WTC11 (cell line): ENCODE data around the gene AMELX. TPM values are rescaled to one million over a fixed set of nuclear protein-coding genes. Genes with fewer than 3 reads are reported as not detected.

Experiments used
- ATAC-seq: fragments of 200-7000 bp; cut with Tn5 transposase; 2 replicates; pipeline ENCODE4 v1.10.0; 2021; ENCODE audit warnings: mild to moderate bottlenecking, moderate library complexity
- CTCF ChIA-PET: fragments of 300-600 bp; sonication (Branson Sonifier 250); formaldehyde crosslinking; loops from one replicate; lab custom pipeline; 2021; ENCODE audit warnings: antibody characterized with exemption; lab: Charles Lee
- POLR2A ChIA-PET: fragments of 350-600 bp; sonication (Branson Sonifier 250); formaldehyde crosslinking; loops from one replicate; lab custom pipeline; 2021; ENCODE audit warnings: antibody characterized with exemption; lab: Charles Lee
- DNase-seq: peaks from one replicate; pipeline ENCODE4 v3.0.0; 2021; ENCODE audit warnings: low spot score
- H3K27ac Mint-ChIP-seq: 2 replicates; pipeline ENCODE4 v1.8.0; 2021; ENCODE audit warnings: mixed read lengths
- H3K27me3 Mint-ChIP-seq: 2 replicates; pipeline ENCODE4 v1.8.0; 2021; ENCODE audit warnings: low read depth, mild to moderate bottlenecking, moderate library complexity, mixed read lengths
- H3K36me3 Mint-ChIP-seq: 2 replicates; pipeline ENCODE4 v1.8.0; 2021; ENCODE audit warnings: mixed read lengths
- H3K4me1 Mint-ChIP-seq: 2 replicates; pipeline ENCODE4 v1.8.0; 2022; ENCODE audit warnings: mixed read lengths
- H3K4me3 Mint-ChIP-seq: 2 replicates; pipeline ENCODE4 v1.8.0; 2021; ENCODE audit warnings: mild to moderate bottlenecking, moderate library complexity, mixed read lengths
- H3K9me3 Mint-ChIP-seq: 2 replicates; pipeline ENCODE4 v1.8.0; 2021; ENCODE audit warnings: mixed read lengths
- FOXJ3 ChIP-seq: sonication (generic); formaldehyde crosslinking; IDR thresholded peaks from 2 replicates; pipeline ENCODE4 v1.9.0; 2021; ENCODE audit warnings: missing genetic modification reagents, mild to moderate bottlenecking, borderline replicate concordance
- FOXK1 ChIP-seq: sonication (generic); formaldehyde crosslinking; IDR thresholded peaks from 2 replicates; pipeline ENCODE4 v1.8.0; 2022; ENCODE audit warnings: mild to moderate bottlenecking, moderate library complexity, missing genetic modification reagents
- KAT7 ChIP-seq: sonication (generic); formaldehyde crosslinking; IDR thresholded peaks from 2 replicates; pipeline ENCODE4 v1.8.1; 2023; ENCODE audit warnings: missing genetic modification reagents, mild to moderate bottlenecking, borderline replicate concordance
- MYBL2 ChIP-seq: sonication (generic); formaldehyde crosslinking; IDR thresholded peaks from 2 replicates; pipeline ENCODE4 v1.8.1; 2023; ENCODE audit warnings: mild to moderate bottlenecking, moderate library complexity, missing genetic modification reagents
- NFE2L1 ChIP-seq: sonication (generic); formaldehyde crosslinking; IDR thresholded peaks from 2 replicates; pipeline ENCODE4 v1.8.1; 2023; ENCODE audit warnings: missing genetic modification reagents
- NFYB ChIP-seq: sonication (generic); formaldehyde crosslinking; conservative IDR thresholded peaks from 2 replicates; pipeline ENCODE4 v1.8.0; 2022; ENCODE audit warnings: low read depth, missing genetic modification reagents
- RORB ChIP-seq: fragments of 250-450 bp; sonication (Bioruptor Pico); IDR thresholded peaks from 2 replicates; pipeline ENCODE4 v1.9.0; 2021; ENCODE audit warnings: mild to moderate bottlenecking
- SMAD4 ChIP-seq: sonication (generic); formaldehyde crosslinking; IDR thresholded peaks from 2 replicates; pipeline ENCODE4 v1.8.0; 2022; ENCODE audit warnings: mild to moderate bottlenecking, missing genetic modification reagents
- SP1 ChIP-seq: sonication (generic); formaldehyde crosslinking; conservative IDR thresholded peaks from 2 replicates; pipeline ENCODE4 v1.8.1; 2022; ENCODE audit warnings: missing genetic modification reagents
- TEAD1 ChIP-seq: sonication (generic); formaldehyde crosslinking; IDR thresholded peaks from 2 replicates; pipeline ENCODE4 v1.8.0; 2022; ENCODE audit warnings: mild to moderate bottlenecking, missing genetic modification reagents
- TP53 ChIP-seq: sonication (generic); formaldehyde crosslinking; IDR thresholded peaks from 2 replicates; pipeline ENCODE4 v1.8.1; 2023; ENCODE audit warnings: mild to moderate bottlenecking, missing genetic modification reagents
- ZBTB21 ChIP-seq: sonication (generic); formaldehyde crosslinking; IDR thresholded peaks from 2 replicates; pipeline ENCODE4 v1.8.1; 2023; ENCODE audit warnings: mild to moderate bottlenecking, missing genetic modification reagents, borderline replicate concordance
- ZNF317 ChIP-seq: sonication (generic); formaldehyde crosslinking; IDR thresholded peaks from 2 replicates; pipeline ENCODE4 v1.8.1; 2023; ENCODE audit warnings: low read depth, mild to moderate bottlenecking, moderate library complexity, missing genetic modification reagents, borderline replicate concordance
- total RNA-seq: library from RNA; stranded (reverse); gene quantifications from 3 replicates; pipeline ENCODE4 v1.2.3, GENCODE V29; 2021
- TF ChIP-seq, protein P1 (sequence below): sonication (generic); formaldehyde crosslinking; IDR thresholded peaks from 2 replicates; pipeline ENCODE4 v1.8.1; 2022; ENCODE audit warnings: missing genetic modification reagents, borderline replicate concordance
- TF ChIP-seq, protein P2 (sequence below): fragments of 200-600 bp; IDR thresholded peaks from 2 replicates; pipeline ENCODE4 v1.8.0; 2022; ENCODE audit warnings: antibody characterized with exemption
- TF ChIP-seq, protein P3 (sequence below): sonication (generic); formaldehyde crosslinking; IDR thresholded peaks from 2 replicates; pipeline ENCODE4 v1.8.0; 2022; ENCODE audit warnings: mild to moderate bottlenecking, missing genetic modification reagents
- TF ChIP-seq, protein P4 (sequence below): fragments of 250-450 bp; sonication (Bioruptor Pico); IDR thresholded peaks from 2 replicates; pipeline ENCODE4 v1.9.0; 2021; ENCODE audit warnings: mild to moderate bottlenecking
- TF ChIP-seq, protein P5 (sequence below): sonication (generic); formaldehyde crosslinking; IDR thresholded peaks from 2 replicates; pipeline ENCODE4 v1.8.1; 2023; ENCODE audit warnings: mild to moderate bottlenecking, missing genetic modification reagents, borderline replicate concordance
- TF ChIP-seq, protein P6 (sequence below): sonication (generic); formaldehyde crosslinking; IDR thresholded peaks from 2 replicates; pipeline ENCODE4 v1.8.1; 2023; ENCODE audit warnings: mild to moderate bottlenecking, moderate library complexity, missing genetic modification reagents
- TF ChIP-seq, protein P7 (sequence below): sonication (generic); formaldehyde crosslinking; IDR thresholded peaks from 2 replicates; pipeline ENCODE4 v1.8.1; 2022; ENCODE audit warnings: mild to moderate bottlenecking, moderate library complexity, missing genetic modification reagents
- TF ChIP-seq, protein P8 (sequence below): fragments of 250-450 bp; sonication (Bioruptor Pico); IDR thresholded peaks from 2 replicates; pipeline ENCODE4 v1.8.0; 2021; ENCODE audit warnings: mild to moderate bottlenecking

AMELX gene
- total RNA-seq, 1 experiment from 2014 or later, result not detected

DNA sequence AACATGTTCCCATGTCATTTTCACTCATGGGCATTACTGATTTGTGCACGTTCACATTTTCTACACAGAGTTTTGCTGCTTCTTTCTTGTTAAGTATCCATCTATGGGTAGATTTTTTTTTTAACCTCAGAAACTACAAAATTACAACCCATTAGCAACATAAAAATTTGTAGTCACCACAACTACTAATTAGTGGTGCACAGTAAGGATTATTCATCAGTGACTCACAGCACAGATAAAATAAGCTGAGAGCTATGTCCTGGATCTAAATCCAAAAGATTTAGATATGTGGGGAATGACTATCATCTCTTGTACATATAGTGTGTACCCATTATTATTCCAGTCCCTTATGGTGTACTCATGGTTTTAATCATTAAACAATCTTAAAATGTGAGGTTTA is 19.7 kb upstream of the AMELX start (continued):
- TF ChIP-seq, protein P1, sequence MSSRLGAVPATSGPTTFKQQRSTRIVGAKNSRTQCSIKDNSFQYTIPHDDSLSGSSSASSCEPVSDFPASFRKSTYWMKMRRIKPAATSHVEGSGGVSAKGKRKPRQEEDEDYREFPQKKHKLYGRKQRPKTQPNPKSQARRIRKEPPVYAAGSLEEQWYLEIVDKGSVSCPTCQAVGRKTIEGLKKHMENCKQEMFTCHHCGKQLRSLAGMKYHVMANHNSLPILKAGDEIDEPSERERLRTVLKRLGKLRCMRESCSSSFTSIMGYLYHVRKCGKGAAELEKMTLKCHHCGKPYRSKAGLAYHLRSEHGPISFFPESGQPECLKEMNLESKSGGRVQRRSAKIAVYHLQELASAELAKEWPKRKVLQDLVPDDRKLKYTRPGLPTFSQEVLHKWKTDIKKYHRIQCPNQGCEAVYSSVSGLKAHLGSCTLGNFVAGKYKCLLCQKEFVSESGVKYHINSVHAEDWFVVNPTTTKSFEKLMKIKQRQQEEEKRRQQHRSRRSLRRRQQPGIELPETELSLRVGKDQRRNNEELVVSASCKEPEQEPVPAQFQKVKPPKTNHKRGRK, result no peak
- TF ChIP-seq, protein P2, sequence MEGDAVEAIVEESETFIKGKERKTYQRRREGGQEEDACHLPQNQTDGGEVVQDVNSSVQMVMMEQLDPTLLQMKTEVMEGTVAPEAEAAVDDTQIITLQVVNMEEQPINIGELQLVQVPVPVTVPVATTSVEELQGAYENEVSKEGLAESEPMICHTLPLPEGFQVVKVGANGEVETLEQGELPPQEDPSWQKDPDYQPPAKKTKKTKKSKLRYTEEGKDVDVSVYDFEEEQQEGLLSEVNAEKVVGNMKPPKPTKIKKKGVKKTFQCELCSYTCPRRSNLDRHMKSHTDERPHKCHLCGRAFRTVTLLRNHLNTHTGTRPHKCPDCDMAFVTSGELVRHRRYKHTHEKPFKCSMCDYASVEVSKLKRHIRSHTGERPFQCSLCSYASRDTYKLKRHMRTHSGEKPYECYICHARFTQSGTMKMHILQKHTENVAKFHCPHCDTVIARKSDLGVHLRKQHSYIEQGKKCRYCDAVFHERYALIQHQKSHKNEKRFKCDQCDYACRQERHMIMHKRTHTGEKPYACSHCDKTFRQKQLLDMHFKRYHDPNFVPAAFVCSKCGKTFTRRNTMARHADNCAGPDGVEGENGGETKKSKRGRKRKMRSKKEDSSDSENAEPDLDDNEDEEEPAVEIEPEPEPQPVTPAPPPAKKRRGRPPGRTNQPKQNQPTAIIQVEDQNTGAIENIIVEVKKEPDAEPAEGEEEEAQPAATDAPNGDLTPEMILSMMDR, result no peak
- TF ChIP-seq, protein P3, sequence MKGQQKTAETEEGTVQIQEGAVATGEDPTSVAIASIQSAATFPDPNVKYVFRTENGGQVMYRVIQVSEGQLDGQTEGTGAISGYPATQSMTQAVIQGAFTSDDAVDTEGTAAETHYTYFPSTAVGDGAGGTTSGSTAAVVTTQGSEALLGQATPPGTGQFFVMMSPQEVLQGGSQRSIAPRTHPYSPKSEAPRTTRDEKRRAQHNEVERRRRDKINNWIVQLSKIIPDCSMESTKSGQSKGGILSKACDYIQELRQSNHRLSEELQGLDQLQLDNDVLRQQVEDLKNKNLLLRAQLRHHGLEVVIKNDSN (CRISPR knock-in tag), result no peak
- TF ChIP-seq TEAD1 (CRISPR knock-in tag), result no peak
- no peak for TF ChIP-seq NFYB (CRISPR knock-in tag)
- TF ChIP-seq TP53 (CRISPR knock-in tag), result no peak
- no peak for TF ChIP-seq FOXJ3
- TF ChIP-seq MYBL2 (CRISPR knock-in tag), result no peak
- TF ChIP-seq, protein P4, sequence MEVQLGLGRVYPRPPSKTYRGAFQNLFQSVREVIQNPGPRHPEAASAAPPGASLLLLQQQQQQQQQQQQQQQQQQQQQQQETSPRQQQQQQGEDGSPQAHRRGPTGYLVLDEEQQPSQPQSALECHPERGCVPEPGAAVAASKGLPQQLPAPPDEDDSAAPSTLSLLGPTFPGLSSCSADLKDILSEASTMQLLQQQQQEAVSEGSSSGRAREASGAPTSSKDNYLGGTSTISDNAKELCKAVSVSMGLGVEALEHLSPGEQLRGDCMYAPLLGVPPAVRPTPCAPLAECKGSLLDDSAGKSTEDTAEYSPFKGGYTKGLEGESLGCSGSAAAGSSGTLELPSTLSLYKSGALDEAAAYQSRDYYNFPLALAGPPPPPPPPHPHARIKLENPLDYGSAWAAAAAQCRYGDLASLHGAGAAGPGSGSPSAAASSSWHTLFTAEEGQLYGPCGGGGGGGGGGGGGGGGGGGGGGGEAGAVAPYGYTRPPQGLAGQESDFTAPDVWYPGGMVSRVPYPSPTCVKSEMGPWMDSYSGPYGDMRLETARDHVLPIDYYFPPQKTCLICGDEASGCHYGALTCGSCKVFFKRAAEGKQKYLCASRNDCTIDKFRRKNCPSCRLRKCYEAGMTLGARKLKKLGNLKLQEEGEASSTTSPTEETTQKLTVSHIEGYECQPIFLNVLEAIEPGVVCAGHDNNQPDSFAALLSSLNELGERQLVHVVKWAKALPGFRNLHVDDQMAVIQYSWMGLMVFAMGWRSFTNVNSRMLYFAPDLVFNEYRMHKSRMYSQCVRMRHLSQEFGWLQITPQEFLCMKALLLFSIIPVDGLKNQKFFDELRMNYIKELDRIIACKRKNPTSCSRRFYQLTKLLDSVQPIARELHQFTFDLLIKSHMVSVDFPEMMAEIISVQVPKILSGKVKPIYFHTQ (CRISPR knock-in tag), result no peak
- TF ChIP-seq, protein P5, sequence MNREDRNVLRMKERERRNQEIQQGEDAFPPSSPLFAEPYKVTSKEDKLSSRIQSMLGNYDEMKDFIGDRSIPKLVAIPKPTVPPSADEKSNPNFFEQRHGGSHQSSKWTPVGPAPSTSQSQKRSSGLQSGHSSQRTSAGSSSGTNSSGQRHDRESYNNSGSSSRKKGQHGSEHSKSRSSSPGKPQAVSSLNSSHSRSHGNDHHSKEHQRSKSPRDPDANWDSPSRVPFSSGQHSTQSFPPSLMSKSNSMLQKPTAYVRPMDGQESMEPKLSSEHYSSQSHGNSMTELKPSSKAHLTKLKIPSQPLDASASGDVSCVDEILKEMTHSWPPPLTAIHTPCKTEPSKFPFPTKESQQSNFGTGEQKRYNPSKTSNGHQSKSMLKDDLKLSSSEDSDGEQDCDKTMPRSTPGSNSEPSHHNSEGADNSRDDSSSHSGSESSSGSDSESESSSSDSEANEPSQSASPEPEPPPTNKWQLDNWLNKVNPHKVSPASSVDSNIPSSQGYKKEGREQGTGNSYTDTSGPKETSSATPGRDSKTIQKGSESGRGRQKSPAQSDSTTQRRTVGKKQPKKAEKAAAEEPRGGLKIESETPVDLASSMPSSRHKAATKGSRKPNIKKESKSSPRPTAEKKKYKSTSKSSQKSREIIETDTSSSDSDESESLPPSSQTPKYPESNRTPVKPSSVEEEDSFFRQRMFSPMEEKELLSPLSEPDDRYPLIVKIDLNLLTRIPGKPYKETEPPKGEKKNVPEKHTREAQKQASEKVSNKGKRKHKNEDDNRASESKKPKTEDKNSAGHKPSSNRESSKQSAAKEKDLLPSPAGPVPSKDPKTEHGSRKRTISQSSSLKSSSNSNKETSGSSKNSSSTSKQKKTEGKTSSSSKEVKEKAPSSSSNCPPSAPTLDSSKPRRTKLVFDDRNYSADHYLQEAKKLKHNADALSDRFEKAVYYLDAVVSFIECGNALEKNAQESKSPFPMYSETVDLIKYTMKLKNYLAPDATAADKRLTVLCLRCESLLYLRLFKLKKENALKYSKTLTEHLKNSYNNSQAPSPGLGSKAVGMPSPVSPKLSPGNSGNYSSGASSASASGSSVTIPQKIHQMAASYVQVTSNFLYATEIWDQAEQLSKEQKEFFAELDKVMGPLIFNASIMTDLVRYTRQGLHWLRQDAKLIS (CRISPR knock-in tag), result no peak

DNA sequence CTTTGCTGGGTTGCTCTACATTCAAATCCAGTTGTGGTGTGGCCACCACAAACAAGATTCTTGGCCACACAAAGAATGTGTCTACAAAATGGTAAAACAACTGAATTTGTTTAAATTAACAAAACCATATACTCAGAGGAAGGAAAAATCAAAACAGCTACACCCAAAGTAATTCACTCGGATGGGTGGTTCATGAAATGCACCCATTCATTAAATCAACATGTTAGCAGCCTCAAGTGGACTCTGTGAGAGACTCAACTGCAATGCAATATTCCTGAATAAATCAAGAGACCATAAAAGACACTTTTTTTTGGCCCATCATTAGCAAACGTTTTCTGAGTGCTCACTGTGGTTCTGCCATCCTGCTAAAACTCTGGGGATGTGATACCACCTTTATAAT is 11.2 kb upstream of the AMELX start:
- DNase-seq (no peak), ATAC-seq (no peak)
- Mint-ChIP-seq H3K4me3 (no peak overlapping the region), H3K9me3 (no peaks in the 10 kb centered on the region), H3K27ac (no peak overlapping the region), H3K27me3 (no peaks in the 10 kb centered on the region), H3K36me3 (no peaks in the 10 kb centered on the region), H3K4me1 (no peaks in the 10 kb centered on the region)
- POLR2A ChIA-PET, result no interaction called here
- CTCF ChIA-PET, result no interaction called here
- TF ChIP-seq NFE2L1 (CRISPR knock-in tag), result no peak
- no peak for TF ChIP-seq ZNF317 (CRISPR knock-in tag)
- TF ChIP-seq ZBTB21, result no peak
- no peak for TF ChIP-seq KAT7 (CRISPR knock-in tag)
- TF ChIP-seq, protein P6, sequence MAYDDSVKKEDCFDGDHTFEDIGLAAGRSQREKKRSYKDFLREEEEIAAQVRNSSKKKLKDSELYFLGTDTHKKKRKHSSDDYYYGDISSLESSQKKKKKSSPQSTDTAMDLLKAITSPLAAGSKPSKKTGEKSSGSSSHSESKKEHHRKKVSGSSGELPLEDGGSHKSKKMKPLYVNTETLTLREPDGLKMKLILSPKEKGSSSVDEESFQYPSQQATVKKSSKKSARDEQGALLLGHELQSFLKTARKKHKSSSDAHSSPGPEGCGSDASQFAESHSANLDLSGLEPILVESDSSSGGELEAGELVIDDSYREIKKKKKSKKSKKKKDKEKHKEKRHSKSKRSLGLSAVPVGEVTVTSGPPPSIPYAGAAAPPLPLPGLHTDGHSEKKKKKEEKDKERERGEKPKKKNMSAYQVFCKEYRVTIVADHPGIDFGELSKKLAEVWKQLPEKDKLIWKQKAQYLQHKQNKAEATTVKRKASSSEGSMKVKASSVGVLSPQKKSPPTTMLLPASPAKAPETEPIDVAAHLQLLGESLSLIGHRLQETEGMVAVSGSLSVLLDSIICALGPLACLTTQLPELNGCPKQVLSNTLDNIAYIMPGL, result no peak
- TF ChIP-seq, protein P7, sequence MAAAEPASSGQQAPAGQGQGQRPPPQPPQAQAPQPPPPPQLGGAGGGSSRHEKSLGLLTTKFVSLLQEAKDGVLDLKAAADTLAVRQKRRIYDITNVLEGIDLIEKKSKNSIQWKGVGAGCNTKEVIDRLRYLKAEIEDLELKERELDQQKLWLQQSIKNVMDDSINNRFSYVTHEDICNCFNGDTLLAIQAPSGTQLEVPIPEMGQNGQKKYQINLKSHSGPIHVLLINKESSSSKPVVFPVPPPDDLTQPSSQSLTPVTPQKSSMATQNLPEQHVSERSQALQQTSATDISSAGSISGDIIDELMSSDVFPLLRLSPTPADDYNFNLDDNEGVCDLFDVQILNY (CRISPR knock-in tag), result no peak
- TF ChIP-seq, protein P8, sequence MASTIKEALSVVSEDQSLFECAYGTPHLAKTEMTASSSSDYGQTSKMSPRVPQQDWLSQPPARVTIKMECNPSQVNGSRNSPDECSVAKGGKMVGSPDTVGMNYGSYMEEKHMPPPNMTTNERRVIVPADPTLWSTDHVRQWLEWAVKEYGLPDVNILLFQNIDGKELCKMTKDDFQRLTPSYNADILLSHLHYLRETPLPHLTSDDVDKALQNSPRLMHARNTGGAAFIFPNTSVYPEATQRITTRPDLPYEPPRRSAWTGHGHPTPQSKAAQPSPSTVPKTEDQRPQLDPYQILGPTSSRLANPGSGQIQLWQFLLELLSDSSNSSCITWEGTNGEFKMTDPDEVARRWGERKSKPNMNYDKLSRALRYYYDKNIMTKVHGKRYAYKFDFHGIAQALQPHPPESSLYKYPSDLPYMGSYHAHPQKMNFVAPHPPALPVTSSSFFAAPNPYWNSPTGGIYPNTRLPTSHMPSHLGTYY, result no peak
- no peak for TF ChIP-seq RORB (CRISPR knock-in tag)
- TF ChIP-seq SP1 (CRISPR knock-in tag), result no peak
- no peak for TF ChIP-seq SMAD4
- TF ChIP-seq, protein P1, result no peak
- TF ChIP-seq FOXK1 (CRISPR knock-in tag), result no peak
